GM12892 (cell line): ENCODE results near the gene TRAPPC2B.

Experiments used
- POLR2A ChIP-seq: IDR thresholded peaks from 2 replicates; pipeline ENCODE4 v1.6.1; 2011; ENCODE audit warnings: low read depth, low read length, control low read depth
- POLR2AphosphoS5 ChIP-seq: IDR thresholded peaks from 2 replicates; pipeline ENCODE4 v1.6.1; 2011; ENCODE audit warnings: low read depth, low read length, control low read depth
- TAF1 ChIP-seq: IDR thresholded peaks from 2 replicates; pipeline ENCODE4 v1.6.1; 2011; ENCODE audit warnings: low read depth, mild to moderate bottlenecking, control low read depth, low read length, borderline replicate concordance

GRCh38 chr19:57327993-57328392 is 35.4 kb upstream of the TRAPPC2B start:
- TF ChIP-seq POLR2A (no peak), POLR2AphosphoS5 (no peak), TAF1 (no peak)
